GM21447 (cell line): Measurements from ENCODE around the gene CD68.
"Not testable (repeated sequence)": the region's sequence is repeated elsewhere in the genome, so short reads cannot be mapped to it uniquely, and the experiment has no call there.

Source experiments
- ATAC-seq: cut with Tn5 transposase; IDR thresholded peaks from one replicate; pipeline ENCODE4 v1.9.1; 2021; ENCODE audit not compliant: unreplicated experiment

The CD68 gene

GRCh38 chr17:7611635-7612293 lies 32.3 kb downstream of the CD68 start:
- no peak for ATAC-seq

DNA sequence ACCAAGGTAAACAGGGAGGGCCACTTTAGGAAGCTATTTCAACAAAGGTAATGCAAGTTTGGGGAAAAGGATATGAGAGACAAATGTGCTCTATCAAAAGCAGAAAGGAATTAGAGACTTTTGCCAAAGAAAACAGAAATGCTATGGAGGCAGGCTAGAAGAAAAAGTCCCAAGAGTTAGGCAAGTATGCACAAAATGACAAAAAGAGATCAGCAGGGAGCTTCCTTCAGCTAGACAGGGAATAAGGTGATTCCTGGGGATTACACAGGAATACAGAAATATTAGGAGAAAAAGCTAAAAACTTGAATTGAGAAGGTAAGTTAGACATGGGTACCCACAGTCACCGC lies 32.8 kb downstream of the CD68 start:
- ATAC-seq = no peak

DNA sequence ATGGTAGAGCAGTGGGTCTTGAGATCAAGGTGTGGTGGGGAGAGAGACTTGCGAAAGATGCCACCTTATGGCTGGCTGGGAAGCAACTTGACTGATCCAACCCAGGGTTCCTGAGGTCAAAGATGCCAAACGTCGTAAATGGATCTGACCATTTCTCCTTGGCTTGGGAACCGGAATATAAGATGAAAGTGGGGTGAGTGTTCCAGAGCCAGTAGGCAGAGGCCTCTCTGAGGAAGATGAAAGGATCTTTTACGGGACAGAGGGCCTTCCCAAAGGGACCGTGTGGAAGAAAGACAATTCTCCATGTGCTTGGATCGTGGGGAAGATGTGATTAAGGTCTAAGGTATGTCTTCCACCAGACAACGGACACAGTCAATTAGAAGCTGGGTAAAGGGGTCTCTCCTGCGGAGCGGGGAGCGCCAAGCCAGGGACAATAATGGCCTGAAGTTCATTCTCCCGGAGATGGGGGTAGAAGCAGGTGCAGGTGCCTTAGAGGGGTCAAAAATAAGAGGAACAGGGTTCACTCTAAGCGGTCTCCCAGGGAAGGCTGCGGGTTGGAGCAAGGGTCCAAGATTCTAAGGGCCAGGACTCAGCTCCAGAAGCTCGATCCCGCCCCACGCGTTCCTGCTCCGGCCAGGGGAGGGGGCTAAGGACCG lies 34.5 kb downstream of the CD68 start:
- no peak for ATAC-seq

DNA sequence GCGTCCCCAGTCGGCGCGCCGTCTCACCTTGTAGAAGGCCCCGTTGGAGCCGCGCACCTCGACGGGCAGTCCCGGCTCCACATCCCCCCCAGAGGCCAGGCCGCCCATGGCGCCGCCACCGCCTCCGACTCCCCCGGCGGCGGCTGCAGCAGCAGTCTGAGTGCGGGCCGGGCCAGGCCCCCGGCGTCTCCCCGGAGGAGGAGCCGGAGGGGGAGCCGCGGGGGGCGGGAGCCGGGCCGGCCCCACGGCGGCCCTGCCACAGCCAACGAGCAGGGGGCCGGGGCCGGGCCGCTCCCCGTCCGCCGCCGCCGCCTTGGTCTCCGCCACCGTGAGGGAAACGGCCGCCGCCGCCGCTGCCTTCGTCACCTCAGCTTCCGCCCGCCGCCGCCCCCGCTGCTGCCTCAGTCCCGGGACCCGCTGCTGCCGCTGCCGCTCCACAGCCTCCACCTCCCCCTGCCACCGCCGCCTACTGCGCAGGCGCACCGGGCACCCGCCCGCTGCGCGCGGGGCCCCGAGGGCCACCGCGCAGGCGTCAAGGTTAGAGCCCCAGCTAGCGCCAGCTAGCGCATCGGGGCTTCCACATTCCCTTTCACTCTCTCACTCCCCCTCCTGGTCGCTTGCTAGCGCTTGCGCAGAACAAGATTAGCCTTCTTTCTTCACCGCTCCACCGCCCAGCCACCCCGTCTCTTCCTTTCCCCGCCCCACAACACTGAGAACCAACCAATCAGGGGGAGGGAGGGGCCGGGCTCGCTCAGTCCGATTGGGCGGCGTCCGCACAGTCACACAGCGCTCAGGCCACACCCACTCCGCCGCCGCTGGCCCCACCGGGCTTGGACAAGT lies 35.2 kb downstream of the CD68 start, which contains the start of gene FXR2:
Gene FXR2, minus strand, starts transcription at position 473 of the 840 bp plus-strand sequence. Its CDS starts 365 bp downstream, at position 108.
- peak; percentile 81 for ATAC-seq

- ATAC-seq = no peak
These were observed 35.9 kb downstream of the CD68 start for GRCh38 chr17:7615265-7615747.

GRCh38 chr17:7618608-7619007 lies 39.2 kb downstream of the CD68 start:
- no peak for ATAC-seq

GRCh38 chr17:7620835-7621234 lies 41.4 kb downstream of the CD68 start:
- no peak for ATAC-seq

GRCh38 chr17:7623661-7624060 lies 44.2 kb downstream of the CD68 start:
- ATAC-seq = no peak

DNA sequence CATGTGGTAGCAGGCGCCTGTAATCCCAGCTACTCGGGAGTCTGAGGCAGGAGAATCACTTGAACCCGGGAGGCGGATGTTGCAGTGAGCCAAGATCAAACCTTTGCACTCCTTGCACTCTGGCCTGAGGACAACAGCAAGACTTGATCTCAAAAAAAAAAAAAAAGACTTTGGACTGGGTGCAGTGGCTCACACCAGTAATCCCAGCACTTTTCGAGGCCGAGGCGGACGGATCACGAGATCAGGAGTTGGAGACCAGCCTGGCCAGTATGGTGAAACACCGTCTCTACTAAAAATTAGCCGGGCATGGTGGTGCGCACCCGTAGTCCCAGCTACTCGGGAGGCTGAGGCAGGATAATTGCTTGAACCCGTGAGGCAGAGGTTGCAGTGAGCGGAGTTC lies 46.3 kb downstream of the CD68 start:
- ATAC-seq = not testable (repeated sequence)

DNA sequence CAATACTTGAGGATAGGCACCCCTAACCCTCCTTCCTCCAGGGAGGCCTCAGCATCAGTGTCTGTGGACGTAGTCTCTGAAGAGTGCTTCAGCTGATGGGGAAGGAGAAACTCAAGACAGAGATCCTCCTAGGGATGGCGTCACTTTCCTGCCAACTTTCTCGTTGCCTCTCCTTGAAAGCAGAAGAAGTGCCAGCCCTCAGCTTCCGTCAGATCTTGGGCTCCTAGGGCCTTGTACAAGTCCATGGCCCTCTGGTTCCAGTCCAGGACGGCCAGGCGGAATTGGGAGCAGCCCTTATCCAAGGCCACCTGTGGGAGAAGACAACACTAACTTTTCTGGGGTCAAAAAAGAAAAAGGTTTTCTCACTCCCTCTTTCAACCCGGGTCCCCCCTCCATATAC lies 46.9 kb downstream of the CD68 start:
- ATAC-seq = no peak

DNA sequence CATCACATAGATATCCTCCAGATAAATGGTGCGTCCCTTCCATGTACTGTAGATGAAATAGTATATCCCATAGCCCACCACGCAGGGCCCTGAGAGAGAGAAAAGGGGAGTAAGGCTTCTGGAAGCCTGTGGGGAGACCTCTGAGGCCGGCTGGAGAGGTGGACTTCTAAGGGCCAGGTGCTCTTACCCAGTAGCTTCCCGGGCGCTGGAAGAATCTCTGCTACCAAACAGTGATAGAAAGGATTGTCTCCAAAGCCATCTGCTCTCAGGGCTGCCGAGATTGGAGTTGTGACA lies 47.5 kb downstream of the CD68 start:
- no peak for ATAC-seq

- peak; percentile 83 for ATAC-seq
These were observed 48.0 kb downstream of the CD68 start, which contains the start of gene SAT2 for GRCh38 chr17:7627250-7628121. TSS of gene SAT2 (minus strand) at chr17:7627821. CDS start at chr17:7627635, 186 bp downstream.

- no peak for ATAC-seq
These were observed 50.6 kb downstream of the CD68 start, which contains the start of gene SHBG for GRCh38 chr17:7629939-7630571. TSS of gene SHBG (plus strand) at chr17:7630135. CDS start at chr17:7630173, 38 bp downstream.
